ENCODE measurements around the gene KIAA0930.

Gene KIAA0930

GRCh38 chr22:45272498-45272897 lies 31.8 kb upstream of the KIAA0930 start:
- FAIRE-seq (no peak), DNase-seq (ENCODE audit: insufficient read length) (no peak)
- TF ChIP-seq TAF1 (IDR thresholded peaks at IDR 0.05; ENCODE audit: borderline replicate concordance, low read depth, low read length) (no peak), POLR2AphosphoS5 (IDR thresholded peaks at IDR 0.05; ENCODE audit: low read depth, low read length) (no peak), POLR2A (IDR thresholded peaks at IDR 0.05; ENCODE audit: low read depth, low read length) (no peak)

GRCh38 chr22:45271667-45272201 lies 31.0 kb upstream of the KIAA0930 start:
- DNase-seq (ENCODE audit: insufficient read length) (no peak), FAIRE-seq (no peak)
- TF ChIP-seq TAF1 (IDR thresholded peaks at IDR 0.05; ENCODE audit: borderline replicate concordance, low read depth, low read length) = no peak
- no peak for TF ChIP-seq POLR2AphosphoS5 (IDR thresholded peaks at IDR 0.05; ENCODE audit: low read depth, low read length)
- TF ChIP-seq POLR2A (IDR thresholded peaks at IDR 0.05; ENCODE audit: low read depth, low read length) = no peak

- TF ChIP-seq POLR2AphosphoS5 (IDR thresholded peaks at IDR 0.05; ENCODE audit: low read depth, low read length) = no peak
- no peak for TF ChIP-seq TAF1 (IDR thresholded peaks at IDR 0.05; ENCODE audit: borderline replicate concordance, low read depth, low read length)
- no peak for TF ChIP-seq POLR2A (IDR thresholded peaks at IDR 0.05; ENCODE audit: low read depth, low read length)
- FAIRE-seq (no peak), DNase-seq (ENCODE audit: insufficient read length) (no peak)
Observed at GRCh38 chr22:45270095-45271020, 29.7 kb upstream of the KIAA0930 start.

GRCh38 chr22:45268958-45269844 lies 28.5 kb upstream of the KIAA0930 start:
- DNase-seq (ENCODE audit: insufficient read length) = peak; percentile 75
- peak; percentile 73 for FAIRE-seq
- TF ChIP-seq POLR2A (IDR thresholded peaks at IDR 0.05; ENCODE audit: low read depth, low read length) = no peak

GRCh38 chr22:45268167-45268957 lies 27.7 kb upstream of the KIAA0930 start:
- FAIRE-seq (no peak), DNase-seq (ENCODE audit: insufficient read length) (no peak)
- TF ChIP-seq POLR2A (IDR thresholded peaks at IDR 0.05; ENCODE audit: low read depth, low read length) (no peak), POLR2AphosphoS5 (IDR thresholded peaks at IDR 0.05; ENCODE audit: low read depth, low read length) (no peak), TAF1 (IDR thresholded peaks at IDR 0.05; ENCODE audit: borderline replicate concordance, low read depth, low read length) (no peak)

DNA sequence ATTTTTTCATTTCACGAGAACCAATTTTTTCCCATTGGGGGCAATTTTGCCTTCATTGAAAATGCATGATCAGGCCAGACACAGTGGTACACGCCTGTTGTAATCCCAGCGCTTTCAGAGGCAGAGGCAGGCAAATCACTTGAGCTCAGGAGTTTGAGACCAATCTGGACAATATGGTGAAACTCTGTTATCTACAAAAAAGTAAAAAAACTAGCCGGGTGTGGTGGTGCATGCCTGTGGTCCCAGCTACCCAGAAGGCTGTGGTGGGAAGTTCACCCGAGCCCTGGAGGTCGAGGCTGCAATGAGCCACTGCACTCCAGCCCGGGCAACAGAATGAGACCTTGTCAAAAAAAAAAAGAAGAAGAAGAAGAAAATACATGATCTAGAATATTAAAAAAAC lies 24.8 kb upstream of the KIAA0930 start:
- TF ChIP-seq POLR2A (IDR thresholded peaks at IDR 0.05; ENCODE audit: low read depth, low read length) = no peak
- no peak for TF ChIP-seq TAF1 (IDR thresholded peaks at IDR 0.05; ENCODE audit: borderline replicate concordance, low read depth, low read length)
- no peak for TF ChIP-seq POLR2AphosphoS5 (IDR thresholded peaks at IDR 0.05; ENCODE audit: low read depth, low read length)
- FAIRE-seq = no peak

DNA sequence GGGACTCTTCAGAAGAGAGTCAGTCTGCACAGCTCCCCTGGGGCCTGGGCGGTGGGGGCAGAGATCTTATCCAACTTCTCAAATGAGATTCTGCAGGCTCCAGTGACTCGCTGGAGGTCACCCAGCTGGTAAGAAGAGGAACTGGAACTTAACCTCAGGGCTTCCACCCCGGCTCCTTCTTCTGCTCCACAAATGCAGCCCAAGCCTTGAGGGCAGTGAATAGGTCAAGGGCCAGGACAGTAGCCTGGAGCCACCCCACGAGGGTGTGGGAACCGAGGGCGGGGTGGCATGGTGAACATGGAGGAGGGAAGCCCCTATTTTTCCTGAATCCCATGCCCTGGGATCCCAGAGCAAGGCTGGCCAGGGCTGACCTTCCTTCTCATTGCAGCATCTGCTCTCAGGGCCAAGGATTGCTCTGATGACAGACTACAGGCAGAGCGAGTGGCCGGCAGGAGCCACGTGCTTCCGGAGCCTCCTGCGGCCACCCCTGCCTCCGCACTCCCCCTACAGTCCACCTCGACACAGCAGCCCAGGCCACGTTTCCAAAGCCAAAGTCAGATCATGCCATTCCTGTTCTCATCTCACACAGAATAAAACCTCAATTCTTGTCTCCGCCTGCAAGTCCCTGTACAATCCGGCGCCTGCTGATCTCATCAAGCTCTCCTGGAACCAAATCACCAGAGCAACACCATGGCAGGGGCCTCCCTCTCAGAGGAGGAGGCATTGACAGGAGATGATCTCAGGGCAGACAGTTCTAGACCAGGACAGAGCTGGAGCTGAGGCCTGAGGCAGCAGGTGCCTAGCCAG lies 23.0 kb upstream of the KIAA0930 start:
- TF ChIP-seq TAF1 (IDR thresholded peaks at IDR 0.05; ENCODE audit: borderline replicate concordance, low read depth, low read length) (no peak), POLR2AphosphoS5 (IDR thresholded peaks at IDR 0.05; ENCODE audit: low read depth, low read length) (no peak), POLR2A (IDR thresholded peaks at IDR 0.05; ENCODE audit: low read depth, low read length) (no peak)
- peak; percentile 73 for DNase-seq (ENCODE audit: insufficient read length)
- FAIRE-seq = peak; percentile 97

More for the DNA sequence above, 24.8 kb upstream of the KIAA0930 start:
- DNase-seq (ENCODE audit: insufficient read length) = no peak

- FAIRE-seq = no peak
- TF ChIP-seq POLR2AphosphoS5 (IDR thresholded peaks at IDR 0.05; ENCODE audit: low read depth, low read length) (no peak), TAF1 (IDR thresholded peaks at IDR 0.05; ENCODE audit: borderline replicate concordance, low read depth, low read length) (no peak)
- DNase-seq (ENCODE audit: insufficient read length) = no peak
Observed at GRCh38 chr22:45262931-45263462, 22.3 kb upstream of the KIAA0930 start.

GRCh38 chr22:45262195-45262930 lies 21.7 kb upstream of the KIAA0930 start:
- FAIRE-seq (no peak), DNase-seq (ENCODE audit: insufficient read length) (no peak)
- TF ChIP-seq TAF1 (IDR thresholded peaks at IDR 0.05; ENCODE audit: borderline replicate concordance, low read depth, low read length) (no peak), POLR2AphosphoS5 (IDR thresholded peaks at IDR 0.05; ENCODE audit: low read depth, low read length) (no peak), POLR2A (IDR thresholded peaks at IDR 0.05; ENCODE audit: low read depth, low read length) (no peak)

Data from GM12892 (cell line).